Measurements from ENCODE around the gene DDR1. TPM values are rescaled to one million over a fixed set of nuclear protein-coding genes. Genes with fewer than 3 reads are reported as not detected.

DDR1 gene
- total and polyA plus RNA-seq, 8 donors = 77.9 to 148 (median 90.0) TPM

- intact Hi-C loops (cut with DNase I) = loop anchor here in 1 of 2 donors (10.0 kb wide), 1 partner anchor 162 kb away; no protein-coding TSS in a partner anchor
- Histone ChIP-seq H3K27me3 (no peaks in the 10 kb centered on the region), H3K27ac (peak overlapping the region; percentile 82 to 93), H3K9me3 (no peaks in the 10 kb centered on the region), H3K4me1 (peaks cover 21 to 46% of the 10 kb centered on the region in 2 donors), H3K36me3 (peaks cover 0 to 31% of the 10 kb centered on the region in 2 donors), H3K4me3 (peak overlapping the region in 1 of 2 donors; percentile 60)
- ATAC-seq (no peak), DNase-seq (no peak)
- no peak for TF ChIP-seq CTCF (IDR thresholded peaks at IDR 0.05)
Observed at GRCh38 chr6:30912746-30913520, 28.6 kb downstream of the DDR1 start.

GRCh38 chr6:30913721-30914075, 29.4 kb downstream of the DDR1 start:
- Histone ChIP-seq H3K36me3 (peaks cover 0 to 38% of the 10 kb centered on the region in 2 donors), H3K27ac (peak overlapping the region; percentile 82 to 93), H3K4me1 (peaks cover 21 to 41% of the 10 kb centered on the region in 2 donors), H3K9me3 (no peaks in the 10 kb centered on the region), H3K27me3 (no peaks in the 10 kb centered on the region), H3K4me3 (peak overlapping the region; percentile 60 to 62)
- ATAC-seq (no peak), DNase-seq (no peak)
- TF ChIP-seq CTCF (IDR thresholded peaks at IDR 0.05) = no peak
- intact Hi-C loops (cut with DNase I) = loop anchor here in 1 of 2 donors (10.0 kb wide), 1 partner anchor 161 kb away; no protein-coding TSS in a partner anchor

- H3K4me3 ChIP-seq = peak within 1 kb of the TSS; percentile 60 to 62
- H3K27ac ChIP-seq = peak within 1 kb of the TSS; percentile 82 to 93
- intact Hi-C loops (cut with DNase I) = loop anchor here in 1 of 2 donors (10.0 kb wide), 1 partner anchor 161 kb away; no protein-coding TSS in a partner anchor
- no peaks in the 10 kb centered on the region for H3K27me3 ChIP-seq
- ATAC-seq (peak; percentile 92), DNase-seq (peak; percentile 92 to 97 (median 96))
- peaks cover 0 to 43% of the 10 kb centered on the region in 2 donors for H3K36me3 ChIP-seq
- TF ChIP-seq CTCF (IDR thresholded peaks at IDR 0.05) = peak; percentile 14 to 39
- H3K4me1 ChIP-seq = peaks cover 21 to 35% of the 10 kb centered on the region in 2 donors
- H3K9me3 ChIP-seq = no peaks in the 10 kb centered on the region
Observed at GRCh38 chr6:30914076-30914853, 29.9 kb downstream of the DDR1 start, which contains the start of gene VARS2. VARS2 (plus strand) TSS chr6:30914238; CDS start chr6:30914837, 599 bp downstream.

- peak; percentile 13 for ATAC-seq
- Histone ChIP-seq H3K4me3 (peak overlapping the region; percentile 60 to 62), H3K27me3 (no peaks in the 10 kb centered on the region), H3K9me3 (no peaks in the 10 kb centered on the region), H3K36me3 (peaks cover 0 to 47% of the 10 kb centered on the region in 2 donors), H3K27ac (peak overlapping the region; percentile 82 to 93), H3K4me1 (peaks cover 21 to 32% of the 10 kb centered on the region in 2 donors)
- no peak for TF ChIP-seq CTCF (IDR thresholded peaks at IDR 0.05)
- intact Hi-C loops (cut with DNase I) = loop anchor here in 1 of 2 donors (10.0 kb wide), 1 partner anchor 160 kb away; no protein-coding TSS in a partner anchor
- no peak for DNase-seq
Observed at GRCh38 chr6:30914854-30915590, 30.7 kb downstream of the DDR1 start.

Measured in left lung (tissue), 10 donors.